Measurements from ENCODE around the gene ZNF683.
A peak's percentile ranks its signal among the peaks of the same experiment; 100 is the strongest.
"Not testable (repeated sequence)": the region's sequence is repeated elsewhere in the genome, so short reads cannot be mapped to it uniquely, and the experiment has no call there.

Gene ZNF683

DNA sequence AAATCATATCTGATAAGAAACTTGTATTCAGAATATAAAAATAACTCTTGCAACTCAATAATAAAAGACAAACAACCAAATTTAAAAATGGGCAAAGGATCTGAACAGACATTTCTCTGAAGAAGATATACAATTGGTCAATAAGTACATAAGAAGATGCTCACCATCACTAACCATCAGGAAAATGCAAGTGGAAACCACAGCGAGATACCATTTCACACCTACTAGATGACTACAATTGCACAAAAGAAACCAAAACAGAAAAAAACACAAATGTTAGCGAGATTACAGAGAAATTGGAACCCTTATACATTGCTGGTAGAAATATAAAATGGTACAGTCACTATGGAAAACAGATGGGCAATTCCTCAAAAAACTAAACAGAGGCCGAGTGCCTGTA, 11.5 kb upstream of the ZNF683 start:
- no peak for DNase-seq

DNA sequence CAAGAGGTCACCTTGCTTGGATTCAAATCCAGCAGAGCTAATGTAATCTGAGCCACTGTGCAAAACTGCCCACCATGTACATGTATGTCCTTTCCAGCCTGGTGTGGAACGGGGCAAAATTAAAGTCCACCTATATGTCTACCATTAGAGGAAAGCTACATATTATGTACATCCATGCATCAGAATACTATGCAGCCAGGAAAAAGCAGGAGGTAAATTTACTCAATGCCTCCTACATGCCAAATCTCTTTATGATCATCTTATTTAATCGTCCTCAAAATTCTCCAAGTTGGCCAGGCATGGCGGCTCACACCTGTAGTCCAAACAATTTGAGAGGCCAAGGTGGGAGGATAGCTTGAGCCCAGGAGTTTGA, 6.3 kb upstream of the ZNF683 start:
- DNase-seq = no peak

DNA sequence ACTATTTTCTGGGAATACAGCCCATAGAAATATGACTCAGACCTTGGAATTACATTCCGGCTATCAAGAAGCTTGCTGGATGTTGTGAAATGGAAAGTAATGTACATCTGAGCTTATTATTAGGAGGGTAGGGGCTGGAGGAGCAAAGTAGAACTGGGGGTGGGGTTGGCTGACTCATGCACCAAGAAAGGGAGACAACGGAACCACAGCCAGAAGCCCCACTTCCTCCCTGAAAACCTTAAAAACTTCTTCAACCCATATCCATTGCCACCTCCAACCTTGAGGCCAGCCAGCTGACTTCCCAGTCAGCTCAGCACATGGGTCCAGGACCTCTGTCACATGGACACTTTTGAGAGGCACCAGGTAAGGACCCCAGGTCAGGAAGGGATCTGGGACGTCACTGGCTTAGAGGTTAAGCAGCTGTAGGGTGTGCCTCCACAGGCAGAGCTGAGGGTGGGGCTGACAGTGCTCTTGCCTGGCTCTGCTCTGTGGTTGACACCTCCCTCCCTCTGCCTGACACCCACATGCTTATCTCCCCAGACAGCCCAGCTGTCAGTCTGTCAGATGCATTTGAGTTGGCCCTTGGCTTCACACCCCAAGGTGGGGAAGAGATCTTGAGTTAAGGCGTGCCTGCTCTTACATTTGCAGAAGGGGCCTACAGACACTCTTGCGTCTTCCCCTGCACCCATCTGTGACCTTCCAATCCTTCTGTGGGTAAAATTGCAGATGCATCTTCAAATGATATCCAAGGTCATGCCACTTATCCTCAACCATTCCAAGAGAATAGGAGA, 5.7 kb upstream of the ZNF683 start:
- peak; percentile 90 for DNase-seq

DNA sequence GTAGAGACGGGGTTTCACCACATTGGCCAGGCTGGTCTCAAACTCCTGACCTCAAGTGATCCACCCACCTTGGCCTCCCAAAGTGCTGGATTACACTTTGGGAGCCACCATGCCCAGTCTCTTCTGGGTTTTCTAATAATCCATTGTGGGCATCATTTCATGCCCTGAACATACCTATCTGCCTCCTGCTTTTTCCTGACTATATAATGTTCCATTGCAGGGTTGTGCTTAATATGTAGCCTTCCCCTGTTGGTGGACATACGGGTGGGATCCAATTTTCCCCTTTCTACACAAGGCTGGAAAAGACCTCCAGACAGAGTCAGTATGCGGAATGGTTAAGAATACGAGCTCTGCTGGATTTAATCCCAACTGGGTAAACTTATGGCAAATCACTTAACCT, 3.5 kb upstream of the ZNF683 start:
- no peak for DNase-seq

DNA sequence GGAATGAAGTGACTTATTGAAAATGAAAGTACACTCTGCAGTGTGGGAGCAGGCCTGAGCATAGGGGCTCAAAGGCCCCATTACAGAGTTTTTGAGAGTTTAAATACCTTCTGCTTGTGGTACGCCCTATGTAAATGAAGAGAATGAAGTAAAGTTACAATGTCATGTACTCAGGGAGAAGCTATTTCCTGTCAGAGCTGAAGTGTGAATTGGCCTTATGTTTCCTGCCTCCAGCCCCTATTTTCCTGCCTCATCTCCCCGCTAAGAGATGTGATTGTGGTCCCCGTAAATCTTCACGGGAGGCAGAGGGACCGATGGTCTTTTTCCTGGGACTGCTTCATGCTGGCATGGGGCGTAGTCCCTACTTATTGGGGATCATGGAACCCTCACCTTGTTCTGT, 2.5 kb upstream of the ZNF683 start:
- no peak for DNase-seq

DNA sequence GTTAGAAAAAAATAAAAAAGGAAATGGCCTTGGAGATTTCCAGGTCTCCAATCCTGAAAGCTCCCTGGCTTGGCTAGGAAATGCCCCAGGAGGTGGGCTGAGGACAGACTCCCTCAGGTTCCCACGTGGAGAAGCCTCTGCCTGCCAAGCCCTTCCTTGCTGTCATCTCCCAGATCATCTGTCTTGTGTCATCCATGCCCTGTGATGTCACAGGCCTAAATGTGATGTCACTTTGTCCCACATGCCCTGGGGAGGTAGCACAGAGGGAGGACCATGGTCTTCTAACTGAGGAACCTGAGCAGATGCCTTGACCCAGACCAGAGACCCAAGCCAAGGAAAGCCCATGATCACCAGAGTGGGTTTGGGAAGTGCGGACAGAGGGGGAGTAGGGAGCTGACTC, 1.8 kb upstream of the ZNF683 start:
- not testable (repeated sequence) for DNase-seq

DNA sequence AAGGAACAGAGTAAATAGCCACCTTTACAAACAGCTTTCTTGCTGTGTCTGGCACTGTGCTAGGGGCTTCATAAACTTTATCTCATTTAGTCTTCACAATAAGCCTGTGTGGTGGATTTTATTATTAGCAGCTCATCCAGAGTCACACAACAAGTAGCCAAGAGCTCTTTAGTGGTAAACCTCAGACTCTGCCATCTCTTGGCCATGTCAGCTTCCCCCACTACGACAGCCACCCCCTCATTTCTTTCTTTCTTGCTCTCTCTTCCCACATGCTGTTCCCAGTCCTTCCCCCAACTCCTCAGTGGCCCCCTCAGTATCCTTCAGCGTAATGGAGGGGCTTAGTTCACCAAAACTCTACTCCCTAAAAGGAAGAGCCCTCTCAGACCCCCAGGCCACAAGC, 1.2 kb upstream of the ZNF683 start:
- no peak for DNase-seq

DNA sequence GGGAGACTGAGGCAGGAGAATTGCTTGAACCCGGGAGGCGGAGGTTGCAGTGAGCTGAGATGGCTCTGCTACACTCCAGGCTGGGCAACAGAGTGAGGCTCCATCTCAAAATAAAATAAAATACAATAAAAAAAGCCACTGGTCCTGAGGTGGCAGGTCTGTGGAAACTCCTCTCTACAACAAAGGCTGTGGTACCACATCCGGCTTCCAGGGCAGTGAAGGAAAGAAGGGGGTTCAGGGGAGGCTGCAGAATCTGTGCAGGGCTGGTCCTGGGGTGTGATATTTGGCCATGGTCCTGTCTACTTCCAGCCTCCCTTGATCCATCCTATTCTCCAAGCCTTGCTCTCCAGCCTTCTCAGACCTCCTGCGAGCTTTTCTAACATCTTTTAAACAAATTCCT, 731 bp upstream of the ZNF683 start:
- DNase-seq = peak; percentile 33

DNA sequence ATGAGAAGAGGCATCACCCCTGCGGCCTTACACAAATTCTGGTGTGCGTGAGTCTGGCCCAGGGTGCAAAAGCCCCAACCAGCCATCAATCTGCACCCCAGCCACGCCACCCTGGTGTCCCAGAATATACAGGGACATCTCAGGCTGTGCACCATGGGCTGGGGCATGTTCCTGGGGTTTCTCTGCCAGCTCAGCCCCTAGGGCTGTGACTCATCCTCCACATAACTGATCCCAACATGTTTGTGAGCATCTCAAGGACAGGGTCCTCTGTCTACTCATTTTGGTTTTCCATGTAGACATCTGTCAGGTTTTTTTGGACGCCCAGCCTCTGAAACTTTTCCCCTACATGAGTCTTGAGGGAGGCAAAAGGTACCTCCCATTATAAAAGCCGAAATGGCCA, 511 bp downstream of the ZNF683 start:
- DNase-seq = no peak

DNA sequence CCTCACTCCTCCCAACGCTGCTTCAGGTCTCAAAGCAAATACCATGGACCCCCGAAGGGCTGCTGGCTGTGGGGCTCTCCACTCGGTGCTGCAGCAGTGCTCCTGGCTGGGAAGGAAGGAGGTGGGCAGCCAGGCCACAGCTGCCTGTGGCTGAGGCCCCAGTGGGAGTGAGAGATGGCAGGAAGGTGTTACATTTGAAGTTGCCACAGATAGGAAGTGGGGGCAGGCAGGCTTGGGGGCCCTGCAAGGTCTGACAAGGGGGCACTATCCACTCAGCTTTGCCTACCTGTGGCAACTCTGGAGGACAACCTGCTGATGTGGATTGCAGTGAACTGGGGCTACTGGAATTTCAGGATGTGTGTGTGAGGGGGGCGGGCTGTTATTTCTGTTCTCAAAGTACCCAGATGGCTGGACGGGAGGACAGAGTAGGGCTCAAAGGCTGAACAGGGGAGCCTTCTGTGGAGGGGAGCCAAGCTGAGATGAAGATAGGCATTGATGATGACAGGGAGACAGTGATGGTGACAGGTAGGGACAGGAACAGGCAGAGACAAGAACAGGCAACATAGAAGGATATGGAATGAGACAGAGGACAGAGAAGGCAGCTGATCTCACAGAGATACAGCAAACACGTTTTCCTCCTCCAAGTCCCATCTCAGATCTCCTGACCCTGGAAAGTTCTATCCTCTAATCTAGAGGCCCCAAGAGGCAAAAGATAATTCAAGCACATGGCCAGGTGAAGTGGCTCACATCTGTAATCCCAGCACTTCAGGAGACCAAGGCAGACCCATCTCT, 1.8 kb downstream of the ZNF683 start:
- DNase-seq = no peak

DNA sequence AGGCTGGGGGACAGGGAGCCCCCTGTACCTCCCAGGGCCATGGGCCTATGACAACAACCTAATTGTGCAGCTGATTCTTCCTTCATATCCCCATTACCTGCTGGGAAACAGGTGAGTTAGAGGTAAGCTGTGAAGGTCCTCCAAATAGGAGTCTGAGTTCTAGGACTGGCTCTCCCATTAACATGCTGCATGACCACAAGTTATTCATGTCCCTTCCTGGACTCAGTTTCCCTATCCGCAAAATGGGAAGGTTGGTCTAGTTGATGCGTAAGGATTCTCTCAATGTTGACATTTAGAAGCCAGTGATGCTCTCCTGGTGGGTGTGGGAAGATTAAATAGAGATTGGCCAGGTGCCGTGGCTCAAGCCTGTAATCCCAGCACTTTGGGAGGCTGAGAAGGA, 4.1 kb downstream of the ZNF683 start:
- no peak for DNase-seq

DNA sequence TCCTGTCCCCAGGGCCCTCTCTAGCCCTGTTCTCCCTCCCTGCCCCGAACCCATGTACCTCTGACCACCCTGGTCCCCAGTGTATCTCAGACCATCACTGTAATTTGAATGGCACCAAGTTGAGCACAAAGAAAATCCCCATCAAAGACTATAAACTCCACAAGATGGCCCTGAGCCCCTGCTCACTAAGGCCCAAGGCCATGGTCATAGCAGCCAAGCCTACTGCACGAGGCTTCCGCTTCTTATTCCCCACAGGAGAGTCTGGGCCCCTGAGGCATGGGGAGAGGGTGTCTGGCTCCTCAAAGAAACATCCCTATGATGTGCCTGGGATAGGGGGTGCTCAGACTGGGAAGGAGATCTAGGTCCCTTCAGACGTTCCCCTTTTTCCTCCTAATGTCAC, 4.5 kb downstream of the ZNF683 start:
- DNase-seq = no peak

DNA sequence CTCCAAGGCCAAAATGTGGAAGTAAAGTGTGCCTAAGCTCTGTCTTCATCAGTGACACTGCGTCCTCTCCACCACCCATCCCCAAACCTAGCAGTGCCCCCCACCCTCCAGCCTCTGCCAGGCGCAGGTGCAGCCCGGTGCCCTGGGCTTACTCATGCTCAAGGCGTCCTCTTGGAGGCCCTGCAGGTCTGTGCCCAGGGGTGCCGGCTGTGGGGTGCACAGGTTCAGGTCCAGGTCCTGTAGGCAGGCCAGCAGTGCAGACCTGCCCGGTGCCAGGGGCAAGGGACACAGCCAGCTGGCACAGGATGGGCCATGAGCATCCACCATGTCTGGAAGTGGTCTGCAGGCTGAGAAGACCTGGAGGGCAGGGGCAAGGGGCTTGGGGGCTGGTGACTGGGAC, 5.1 kb downstream of the ZNF683 start:
- DNase-seq = no peak

DNA sequence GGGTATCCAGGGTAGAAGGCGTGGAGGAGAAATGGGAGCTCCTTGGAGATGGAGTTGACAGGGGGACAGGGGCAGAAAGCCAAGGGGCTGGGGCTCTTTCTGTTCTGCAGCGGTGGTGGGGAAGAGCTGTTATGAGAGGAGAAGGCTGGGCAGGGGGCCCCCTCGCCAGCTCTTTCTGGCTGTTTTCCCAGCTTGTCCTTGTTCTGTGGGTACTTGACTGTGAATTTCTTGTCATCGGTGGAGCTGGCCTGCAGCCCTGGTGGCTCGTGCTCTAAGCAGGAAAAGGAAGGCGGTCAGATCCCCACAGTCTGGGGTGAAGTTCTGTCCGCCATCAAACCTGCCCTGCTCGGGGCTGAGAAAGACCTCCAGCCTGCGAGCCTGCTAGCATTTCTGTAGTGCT, 7.6 kb downstream of the ZNF683 start:
- DNase-seq = no peak

DNA sequence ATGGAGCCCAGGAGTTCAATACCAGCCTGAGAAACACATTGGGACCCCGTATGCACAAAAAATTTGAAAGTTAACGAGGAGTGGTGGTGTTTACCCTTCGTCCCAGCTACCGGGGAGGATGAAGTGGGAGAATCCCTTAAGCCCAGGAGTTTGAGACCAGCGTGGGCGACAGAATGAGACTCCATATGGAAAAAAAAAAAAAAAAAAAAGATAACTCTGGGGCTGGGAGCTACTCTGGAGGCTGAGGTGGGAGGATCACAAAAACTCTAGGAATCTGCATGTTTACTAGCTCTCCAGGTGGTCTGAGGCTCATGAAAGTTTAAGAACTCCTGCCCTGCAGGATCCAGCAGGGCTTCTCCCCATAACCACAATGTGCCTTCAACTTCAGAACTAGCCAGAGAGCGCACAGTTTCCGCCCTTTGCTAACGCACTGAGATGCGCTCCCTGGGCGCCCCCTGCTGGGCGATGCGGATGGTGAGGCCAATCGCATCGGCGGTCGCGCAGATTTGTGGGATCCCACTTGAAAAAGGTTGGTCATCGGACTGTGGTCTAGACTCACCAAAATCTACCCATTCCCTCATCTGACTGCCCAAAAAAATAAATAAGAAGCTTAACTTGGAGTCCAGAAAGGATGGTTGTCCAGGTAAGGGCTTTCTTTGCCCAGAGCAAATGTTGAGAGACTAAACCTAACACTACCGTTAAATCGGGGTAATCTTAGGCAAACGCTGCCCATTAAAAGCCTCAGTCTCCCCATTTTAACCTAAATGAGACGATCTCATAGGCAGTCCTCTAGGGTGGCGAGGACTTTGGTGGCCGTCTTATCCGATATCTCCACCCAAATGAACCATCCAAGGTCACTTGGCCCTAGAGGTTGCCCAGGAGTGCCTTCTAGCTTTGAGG, 8.8 kb downstream of the ZNF683 start:
- DNase-seq = peak; percentile 37

DNA sequence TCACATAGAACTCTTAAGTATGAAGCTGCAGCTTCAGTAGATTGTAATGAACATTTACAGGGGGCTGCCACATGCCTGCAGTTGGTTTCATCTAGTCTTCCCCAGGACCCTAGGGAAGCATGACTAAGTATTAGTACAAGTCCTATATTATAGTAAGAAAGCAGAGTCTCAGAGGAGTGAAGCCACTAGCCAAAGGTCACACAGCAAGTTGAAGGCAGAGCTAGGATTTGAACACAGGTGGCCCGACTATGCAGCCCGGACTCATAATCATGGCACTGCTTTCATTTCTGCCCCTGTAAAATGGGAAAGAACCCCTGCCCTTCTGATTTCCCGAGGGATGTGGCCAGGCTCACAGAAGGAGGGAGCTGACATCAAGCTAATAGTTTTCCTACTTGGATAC, 10.2 kb downstream of the ZNF683 start:
- DNase-seq = no peak

DNA sequence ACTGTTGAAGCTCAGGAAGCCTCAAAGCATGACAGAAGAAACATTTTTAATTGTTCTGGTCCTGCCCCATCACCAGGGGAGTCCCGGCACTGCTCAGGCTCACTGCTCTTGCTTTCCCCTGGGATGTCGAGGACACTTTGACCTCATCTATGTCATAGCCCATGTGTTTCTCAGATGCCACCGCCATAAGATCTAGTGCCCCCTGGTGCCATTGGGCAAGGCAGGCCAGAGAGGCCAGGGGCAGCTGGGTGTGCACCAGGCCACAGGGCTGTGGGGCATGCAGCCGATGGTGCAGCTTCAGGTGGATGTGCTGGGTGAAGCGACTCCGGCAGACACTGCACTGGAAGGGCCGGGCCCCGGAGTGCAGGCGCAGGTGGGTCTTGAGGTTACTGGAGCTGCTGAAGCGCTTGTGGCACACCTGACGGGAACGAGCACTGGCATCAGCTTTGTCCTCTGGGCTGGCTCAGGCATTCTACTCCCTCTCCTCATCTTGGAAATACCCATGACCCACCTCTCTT, 10.9 kb downstream of the ZNF683 start:
- DNase-seq = no peak

DNA sequence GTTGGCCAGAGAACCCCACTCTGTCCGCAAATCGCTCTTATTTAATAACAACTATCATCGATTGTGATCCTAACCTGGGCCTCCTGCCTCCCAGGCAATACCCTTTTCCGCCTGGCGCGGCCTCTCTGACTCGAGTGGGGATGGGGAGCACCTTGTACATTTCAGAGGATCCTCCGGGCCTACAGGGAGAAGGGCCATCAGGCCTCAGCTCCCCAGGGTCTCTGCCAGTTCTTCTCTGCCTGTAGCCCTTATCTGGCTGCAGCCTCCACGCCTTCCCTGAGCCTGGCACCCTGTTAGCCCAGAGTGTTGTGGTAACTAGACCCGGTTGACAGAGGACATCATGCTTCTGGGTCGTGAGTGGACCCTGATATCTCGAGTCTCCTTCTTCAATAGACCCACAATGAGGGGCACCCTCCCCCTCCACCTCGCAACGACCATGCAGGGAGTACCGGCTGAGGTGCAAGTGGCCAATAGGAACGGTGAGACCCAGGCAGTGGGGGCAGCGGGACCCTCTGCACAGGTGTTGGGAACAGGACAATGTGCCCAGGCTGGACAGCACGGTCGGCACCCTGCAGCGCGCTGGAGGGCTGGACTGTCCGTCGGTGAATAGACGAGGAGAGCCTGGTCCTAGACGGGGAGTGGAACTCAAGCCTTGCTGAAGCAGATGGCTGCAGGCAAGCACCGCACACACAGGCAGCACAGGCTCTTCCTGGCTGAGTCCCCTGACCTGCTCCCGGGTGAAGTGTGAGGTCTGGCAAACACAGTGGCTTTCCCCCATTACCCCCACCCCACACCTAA, 11.5 kb downstream of the ZNF683 start:
- no peak for DNase-seq

DNA sequence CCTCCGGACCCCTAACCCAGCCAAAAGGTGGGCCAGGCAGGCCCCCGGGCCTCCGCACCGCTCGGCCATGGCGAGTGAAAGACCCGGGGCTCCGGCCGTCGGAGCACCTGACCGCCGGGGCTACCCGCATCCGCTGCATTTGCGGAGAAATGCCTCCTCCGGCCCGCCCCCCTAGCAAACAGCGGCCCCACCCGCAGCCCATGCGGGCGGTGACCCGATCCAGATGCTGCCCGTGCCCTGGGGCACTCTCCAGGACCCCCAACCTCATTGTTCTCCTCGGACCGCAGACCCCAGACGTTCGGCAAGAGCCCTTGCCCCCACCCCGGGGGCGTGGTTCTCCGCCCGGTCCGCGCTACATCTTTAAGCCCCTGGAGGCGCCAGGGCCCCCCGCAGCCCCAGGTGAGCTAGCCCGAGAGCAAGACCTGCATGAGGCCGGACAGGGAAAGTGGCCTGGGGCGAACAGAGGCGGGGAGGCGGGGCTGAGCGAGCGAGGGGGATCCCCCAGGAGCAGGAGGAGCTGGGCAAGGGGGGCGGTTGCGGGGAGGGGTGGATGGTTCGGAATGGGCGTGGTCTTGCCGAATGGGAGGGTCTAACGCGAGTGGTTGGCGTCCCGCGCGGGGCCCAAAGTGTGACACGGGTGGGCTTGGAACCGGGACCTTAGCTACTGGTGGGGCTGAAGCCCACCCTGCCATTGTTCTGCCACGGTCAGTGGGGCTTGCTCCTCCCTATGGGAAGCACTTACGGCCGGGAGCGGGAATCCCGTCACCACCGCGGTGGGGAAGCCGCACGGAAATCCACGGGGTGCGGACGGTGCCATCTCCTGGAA, 12.4 kb downstream of the ZNF683 start:
- DNase-seq = no peak

DNA sequence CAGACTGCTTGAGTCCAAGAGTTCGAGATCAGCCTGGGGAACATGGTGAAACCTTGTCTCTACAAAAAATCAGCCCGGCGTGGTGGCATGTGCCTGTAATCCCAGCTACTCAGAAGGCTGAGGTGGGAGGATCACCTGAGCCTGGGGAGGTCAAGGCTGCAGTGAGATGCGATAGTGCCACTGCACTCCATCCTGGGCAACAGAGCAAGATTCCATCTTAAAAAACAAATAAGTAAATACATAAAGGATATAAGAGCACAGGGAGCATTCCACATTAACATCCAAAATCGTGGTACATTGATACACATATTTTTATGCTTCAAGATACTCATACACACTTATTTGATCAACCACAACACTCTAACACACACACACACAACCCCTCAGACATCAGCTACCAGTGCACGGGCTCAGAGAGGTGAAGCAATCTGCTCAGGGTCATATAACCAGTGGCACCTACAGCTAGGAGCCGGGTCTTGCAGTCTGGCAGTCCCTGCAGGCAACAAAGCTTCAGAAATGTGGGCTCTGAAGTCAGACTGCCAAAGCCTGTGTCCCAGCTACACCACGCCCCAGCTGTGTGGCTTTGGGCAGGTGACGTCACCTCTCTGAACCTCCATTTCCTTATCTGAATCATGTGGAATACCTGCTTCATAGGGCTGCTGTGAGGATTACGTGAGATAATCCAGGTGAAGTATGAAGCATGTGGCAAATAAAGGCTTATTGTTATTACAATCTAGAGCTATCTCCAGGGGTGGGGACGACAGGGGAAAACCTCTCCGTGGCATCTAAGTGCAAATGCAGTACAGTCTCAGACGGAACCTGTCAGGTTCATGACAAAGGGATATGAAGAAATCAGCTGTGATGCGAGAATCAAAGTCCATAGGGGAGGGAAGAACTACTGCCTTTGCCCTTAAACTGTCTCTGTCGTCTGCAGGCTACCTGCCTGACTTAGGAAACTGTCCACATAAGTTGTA, 13.9 kb downstream of the ZNF683 start:
- DNase-seq = no peak
